LNCaP clone FGC (cell line): Measurements from ENCODE around the gene NEURL3.

Source experiments
- DNase-seq: peaks from one replicate; pipeline ENCODE4 v3.0.0-alpha.2; 2011; ENCODE audit warnings: low read depth
- H3K4me3 ChIP-seq: 2 replicates; pipeline ENCODE4 v1.5.1; 2011; ENCODE audit warnings: mild to moderate bottlenecking, low read depth, low read length, control low read depth
- CTCF ChIP-seq: IDR thresholded peaks from 2 replicates; pipeline ENCODE4 v1.5.1; 2012; ENCODE audit warnings: mild to moderate bottlenecking; ENCODE audit not compliant: control insufficient read depth, insufficient read depth; ENCODE audit errors: extremely low read depth

The NEURL3 gene

GRCh38 chr2:96491860-96492497 is 13.2 kb downstream of the NEURL3 start:
- no peak for DNase-seq
- no peak for TF ChIP-seq CTCF
- no peak overlapping the region for H3K4me3 ChIP-seq

- DNase-seq: no peak
- TF ChIP-seq CTCF: no peak
- H3K4me3 ChIP-seq: no peak overlapping the region
Observed at GRCh38 chr2:96489663-96490062, 15.5 kb downstream of the NEURL3 start.

DNA sequence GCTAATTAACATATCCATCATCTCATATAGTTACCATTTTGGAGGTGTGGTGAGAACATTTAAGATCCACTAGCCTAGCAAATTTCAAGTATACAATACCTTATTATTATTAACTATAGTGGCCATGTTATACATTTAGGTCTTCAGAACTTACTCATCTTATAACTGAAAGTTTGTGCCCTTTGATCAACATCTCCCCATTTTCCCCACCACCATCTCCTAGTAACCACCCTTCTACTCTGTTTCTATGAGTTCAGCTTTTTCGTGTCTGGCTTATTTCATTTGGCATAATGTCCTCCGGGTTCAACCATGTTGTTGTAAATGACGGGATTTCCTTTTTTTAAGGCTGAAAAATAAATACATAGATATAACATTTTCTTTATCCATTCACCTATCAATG is 15.9 kb downstream of the NEURL3 start:
- TF ChIP-seq CTCF: no peak
- no peak overlapping the region for H3K4me3 ChIP-seq
- no peak for DNase-seq

- TF ChIP-seq CTCF: no peak
- no peak for DNase-seq
- no peak overlapping the region for H3K4me3 ChIP-seq
Observed at GRCh38 chr2:96486696-96487095, 18.5 kb downstream of the NEURL3 start.

- no peak for DNase-seq
- no peak for TF ChIP-seq CTCF
- no peak overlapping the region for H3K4me3 ChIP-seq
Observed at GRCh38 chr2:96485751-96486651, 19.2 kb downstream of the NEURL3 start.

GRCh38 chr2:96485350-96485749 is 19.8 kb downstream of the NEURL3 start:
- no peak for TF ChIP-seq CTCF
- no peak overlapping the region for H3K4me3 ChIP-seq
- DNase-seq: no peak
